ENCODE measurements around the gene NOTCH4.

DNA sequence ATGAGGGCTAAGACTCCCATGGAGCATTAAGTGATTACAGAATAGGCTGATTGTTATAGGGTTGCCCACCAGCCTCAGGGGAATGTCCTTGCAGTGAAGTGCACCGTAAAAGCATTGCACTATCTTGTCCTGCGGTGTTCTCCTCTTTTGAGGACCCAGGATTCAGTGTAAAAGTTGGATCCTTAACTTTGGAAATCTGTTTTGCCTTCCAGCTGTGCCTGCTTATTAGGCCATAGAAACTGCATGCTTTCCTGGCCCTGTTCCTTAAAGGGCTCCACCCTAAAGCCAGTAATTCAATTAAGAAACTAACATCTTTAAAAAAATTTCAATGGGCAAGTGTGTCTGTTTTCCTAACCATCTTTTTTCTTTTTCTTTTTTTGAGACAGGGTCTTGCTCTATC, 25.4 kb upstream of the NOTCH4 start:
- TF ChIP-seq, protein P1, sequence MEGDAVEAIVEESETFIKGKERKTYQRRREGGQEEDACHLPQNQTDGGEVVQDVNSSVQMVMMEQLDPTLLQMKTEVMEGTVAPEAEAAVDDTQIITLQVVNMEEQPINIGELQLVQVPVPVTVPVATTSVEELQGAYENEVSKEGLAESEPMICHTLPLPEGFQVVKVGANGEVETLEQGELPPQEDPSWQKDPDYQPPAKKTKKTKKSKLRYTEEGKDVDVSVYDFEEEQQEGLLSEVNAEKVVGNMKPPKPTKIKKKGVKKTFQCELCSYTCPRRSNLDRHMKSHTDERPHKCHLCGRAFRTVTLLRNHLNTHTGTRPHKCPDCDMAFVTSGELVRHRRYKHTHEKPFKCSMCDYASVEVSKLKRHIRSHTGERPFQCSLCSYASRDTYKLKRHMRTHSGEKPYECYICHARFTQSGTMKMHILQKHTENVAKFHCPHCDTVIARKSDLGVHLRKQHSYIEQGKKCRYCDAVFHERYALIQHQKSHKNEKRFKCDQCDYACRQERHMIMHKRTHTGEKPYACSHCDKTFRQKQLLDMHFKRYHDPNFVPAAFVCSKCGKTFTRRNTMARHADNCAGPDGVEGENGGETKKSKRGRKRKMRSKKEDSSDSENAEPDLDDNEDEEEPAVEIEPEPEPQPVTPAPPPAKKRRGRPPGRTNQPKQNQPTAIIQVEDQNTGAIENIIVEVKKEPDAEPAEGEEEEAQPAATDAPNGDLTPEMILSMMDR (IDR thresholded peaks at IDR 0.05; ENCODE audit: low read depth, low read length): no peak
- TF ChIP-seq POLR2A (IDR thresholded peaks at IDR 0.05; ENCODE audit: extremely low read depth, insufficient read length): no peak
